GM11168 (cell line): ENCODE data around the gene DPYD.

Source experiments
- in situ Hi-C: fragments of 300-500 bp; cut with MboI; formaldehyde crosslinking; loops from one replicate; pipeline ENCODE4 v1.12.0; 2022; ENCODE audit warnings: low sequenced_read_pairs; ENCODE audit not compliant: unreplicated experiment

The DPYD gene

DNA sequence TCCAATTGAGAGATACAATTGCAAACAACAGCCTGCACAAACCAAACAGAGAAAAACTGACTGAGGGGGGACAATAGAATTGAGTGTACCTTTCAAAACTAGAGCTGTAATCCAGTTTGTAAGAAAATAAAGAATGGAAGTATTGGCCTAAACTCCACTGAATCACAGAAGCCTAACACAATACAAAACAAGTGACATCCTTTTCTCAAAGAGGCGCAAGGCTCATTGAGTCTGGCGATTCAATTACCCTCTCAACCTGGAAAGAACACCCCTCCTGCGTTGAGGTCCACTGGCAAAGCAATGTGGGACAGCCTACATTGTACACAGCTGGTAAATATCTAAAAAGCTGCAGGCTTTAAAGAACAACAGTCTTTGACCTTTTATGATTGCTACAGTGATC, 182.6 kb downstream of the DPYD start:
- in situ Hi-C loops = no loop called here

DNA sequence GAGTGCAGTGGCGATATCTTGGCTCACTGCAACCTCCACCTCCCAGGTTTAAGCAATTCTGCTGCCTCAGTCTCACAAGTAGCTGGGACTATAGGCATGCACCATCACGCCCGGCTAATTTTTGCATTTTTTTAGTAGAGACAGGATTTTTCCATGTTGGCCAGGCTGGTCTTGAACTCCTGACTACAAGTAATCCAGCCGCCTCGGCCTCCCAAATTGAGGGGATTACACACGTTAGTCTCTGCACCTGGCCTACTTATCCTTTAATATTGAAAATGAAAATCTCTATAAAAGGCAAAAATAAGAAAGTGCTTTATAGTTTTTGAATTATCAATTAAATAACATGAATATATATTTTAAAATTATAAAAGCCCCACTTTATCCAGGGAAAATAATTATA, 190.6 kb downstream of the DPYD start:
- in situ Hi-C loops = no loop called here

DNA sequence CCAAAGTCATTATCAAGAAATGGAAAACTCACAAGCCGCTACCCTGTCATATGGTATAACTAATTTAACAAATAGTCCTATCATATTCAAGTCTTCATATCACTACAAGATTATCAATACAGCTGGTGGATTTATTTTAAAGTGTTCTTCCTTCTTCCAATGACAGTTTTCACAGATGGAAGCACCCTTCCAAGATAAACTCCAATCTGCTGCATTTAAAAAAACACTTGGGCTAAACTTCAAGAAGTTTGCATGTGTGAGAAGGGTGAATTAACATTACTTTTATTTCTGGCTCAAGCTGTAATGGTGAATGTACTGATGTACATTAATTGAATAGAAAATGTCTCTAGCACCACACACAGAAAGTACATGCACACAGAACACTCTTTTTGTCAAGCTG, 192.4 kb downstream of the DPYD start:
- in situ Hi-C loops = no loop called here

GRCh38 chr1:97727029-97727428, 193.8 kb downstream of the DPYD start:
- in situ Hi-C loops = no loop called here

DNA sequence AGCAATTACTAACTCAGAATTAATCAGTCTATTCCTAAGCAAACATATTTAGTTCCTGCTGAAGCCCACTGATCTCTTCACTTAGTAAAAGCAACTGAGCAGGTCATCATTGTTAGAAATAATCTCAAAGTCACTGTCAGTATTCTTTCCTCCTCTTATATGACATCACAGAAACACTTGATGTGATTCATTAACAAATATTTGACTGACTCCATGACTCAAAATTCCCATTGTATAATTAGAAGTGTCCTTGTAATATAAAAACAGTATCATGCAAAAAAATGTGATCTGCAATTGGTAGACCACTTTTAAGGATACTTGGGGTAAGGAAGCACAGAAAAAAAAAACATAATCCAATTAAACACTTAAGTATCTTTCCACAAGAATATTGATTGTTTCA, 194.4 kb downstream of the DPYD start:
- in situ Hi-C loops = no loop called here

DNA sequence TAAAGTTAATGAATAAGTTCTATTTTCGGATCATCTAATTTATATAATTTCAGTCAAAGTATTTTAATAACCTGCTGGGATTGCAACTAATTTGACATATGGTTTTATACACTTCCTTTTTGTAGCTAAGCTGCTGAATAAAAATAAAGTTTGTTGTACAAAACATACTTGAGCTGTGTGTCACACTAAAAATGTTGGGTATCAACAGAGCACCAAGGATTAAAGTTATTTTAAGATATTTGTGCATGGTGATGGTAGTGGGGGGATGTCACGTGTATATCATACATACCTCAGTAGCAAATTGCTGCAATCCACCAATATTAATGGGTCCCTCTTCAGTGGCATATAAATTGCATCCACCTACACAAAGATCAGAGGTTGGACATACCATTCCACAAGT, 199.6 kb downstream of the DPYD start:
- in situ Hi-C loops = no loop called here

DNA sequence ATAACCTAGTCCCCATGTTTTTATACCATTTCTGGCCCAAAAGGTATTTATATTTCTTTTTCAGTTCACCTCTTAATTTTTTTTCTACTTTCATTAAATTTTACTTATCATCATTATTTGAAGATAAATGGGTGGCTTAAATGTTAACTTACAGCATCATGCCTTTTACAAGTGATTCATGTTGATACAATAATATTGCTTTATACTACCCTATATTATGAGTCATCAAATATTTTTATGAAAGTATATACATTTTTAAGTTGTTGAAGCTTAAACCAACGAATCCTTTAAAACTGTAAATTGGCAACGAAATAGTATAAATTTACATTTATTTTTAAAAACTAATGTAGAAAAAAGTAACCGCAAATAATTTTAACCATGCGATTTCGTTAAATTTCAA, 207.9 kb downstream of the DPYD start:
- in situ Hi-C loops = no loop called here

DNA sequence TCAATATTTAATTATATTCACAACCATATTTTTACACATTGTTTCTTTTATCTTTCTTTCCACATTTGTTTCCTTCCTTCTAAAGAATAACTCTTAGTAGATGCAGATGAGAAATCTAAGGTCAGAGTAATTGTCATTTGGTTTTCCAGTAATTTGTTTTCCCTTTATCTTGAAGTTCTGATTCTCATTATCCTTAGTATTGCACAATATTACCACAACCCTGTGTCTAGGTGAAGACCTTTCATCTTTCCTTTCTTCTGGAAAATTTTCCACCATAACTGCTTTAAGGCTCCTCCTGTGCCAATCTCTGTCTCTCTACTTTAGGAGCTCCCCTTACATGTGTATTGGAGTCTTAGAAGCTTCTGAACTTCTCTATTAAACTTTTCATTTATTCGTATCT, 209.0 kb downstream of the DPYD start:
- in situ Hi-C loops = no loop called here

- in situ Hi-C loops = no loop called here
These were observed 227.2 kb downstream of the DPYD start for GRCh38 chr1:97693601-97694000.

DNA sequence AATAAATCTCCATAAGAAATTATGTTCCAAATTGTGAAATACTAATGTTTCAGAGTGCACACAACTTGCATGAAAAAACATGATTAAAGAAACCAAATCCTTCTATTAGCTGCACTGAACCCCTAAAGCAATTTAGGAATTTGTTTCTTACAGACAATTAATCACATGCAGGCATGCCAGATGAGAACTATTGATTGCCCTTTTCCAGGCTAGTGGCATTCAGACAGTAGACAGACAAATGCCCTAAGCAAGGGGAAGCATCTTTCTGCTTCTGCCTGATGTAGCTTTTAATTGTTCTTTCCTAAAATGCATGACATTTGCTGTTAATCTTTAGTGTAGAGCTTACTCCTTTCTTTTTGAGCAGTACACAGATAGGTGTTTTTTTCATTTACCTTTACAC, 229.5 kb downstream of the DPYD start:
- in situ Hi-C loops = no loop called here

DNA sequence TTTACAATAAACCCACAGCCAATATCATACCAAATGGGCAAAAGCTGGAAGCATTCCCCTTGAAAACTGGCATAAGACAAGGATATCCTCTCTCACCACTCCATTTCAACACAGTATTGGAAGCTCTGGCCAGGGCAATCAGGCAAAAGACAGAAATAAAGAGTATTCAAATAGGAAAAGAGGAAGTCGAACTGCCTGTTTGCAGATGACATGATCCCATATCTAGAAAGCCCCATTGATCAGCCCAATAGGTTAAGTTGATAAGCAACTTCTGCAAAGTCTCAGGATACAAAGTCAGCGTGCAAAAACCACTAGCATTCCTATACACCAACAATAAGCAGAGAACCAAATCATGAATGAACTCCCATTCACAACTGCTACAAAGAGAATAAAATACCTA, 235.5 kb downstream of the DPYD start:
- in situ Hi-C loops = no loop called here

DNA sequence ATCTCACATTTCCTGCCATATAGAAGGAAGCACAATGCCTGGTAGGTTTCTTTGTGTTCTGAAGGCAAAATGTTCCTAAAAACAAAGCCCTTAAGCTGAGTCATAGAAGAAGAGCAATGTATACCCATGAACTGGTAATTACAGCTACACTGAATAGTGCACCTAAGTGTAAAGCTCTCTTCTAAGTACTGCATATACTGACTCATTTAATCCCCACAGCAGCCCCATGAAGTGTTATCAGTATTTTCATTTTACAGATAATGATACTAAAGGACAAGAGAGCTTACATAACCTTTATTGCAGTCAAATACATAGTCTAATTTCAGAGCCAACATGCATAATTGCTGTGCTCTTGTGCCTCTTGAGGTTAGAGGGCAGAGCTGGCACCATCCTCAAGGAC, 239.9 kb downstream of the DPYD start:
- in situ Hi-C loops = no loop called here

- in situ Hi-C loops = no loop called here
These were observed 240.4 kb downstream of the DPYD start for GRCh38 chr1:97680470-97680869.

DNA sequence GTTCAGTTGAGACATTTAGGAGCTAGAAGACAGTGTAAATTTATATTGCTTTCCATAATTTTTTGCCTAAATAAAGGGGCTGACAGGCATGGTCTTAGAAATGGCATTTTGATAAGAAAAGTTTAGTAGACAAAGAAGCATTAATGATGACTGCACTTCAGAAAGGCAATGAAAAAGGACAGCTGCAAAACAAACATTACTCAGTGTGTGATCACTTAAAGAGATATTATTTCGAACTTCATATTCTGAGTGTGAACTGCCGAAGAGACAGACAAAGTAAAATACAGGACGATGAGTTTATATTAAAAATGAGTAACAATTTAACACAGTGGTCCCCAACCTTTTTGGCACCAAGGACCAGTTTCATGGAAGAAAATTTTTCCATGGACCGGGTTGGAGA, 243.1 kb downstream of the DPYD start:
- in situ Hi-C loops = no loop called here

GRCh38 chr1:97674517-97674916, 246.3 kb downstream of the DPYD start:
- in situ Hi-C loops = no loop called here

- in situ Hi-C loops = no loop called here
These were observed 251.9 kb downstream of the DPYD start for GRCh38 chr1:97668945-97669344.

GRCh38 chr1:97660431-97661105, 260.3 kb downstream of the DPYD start:
- in situ Hi-C loops = no loop called here

DNA sequence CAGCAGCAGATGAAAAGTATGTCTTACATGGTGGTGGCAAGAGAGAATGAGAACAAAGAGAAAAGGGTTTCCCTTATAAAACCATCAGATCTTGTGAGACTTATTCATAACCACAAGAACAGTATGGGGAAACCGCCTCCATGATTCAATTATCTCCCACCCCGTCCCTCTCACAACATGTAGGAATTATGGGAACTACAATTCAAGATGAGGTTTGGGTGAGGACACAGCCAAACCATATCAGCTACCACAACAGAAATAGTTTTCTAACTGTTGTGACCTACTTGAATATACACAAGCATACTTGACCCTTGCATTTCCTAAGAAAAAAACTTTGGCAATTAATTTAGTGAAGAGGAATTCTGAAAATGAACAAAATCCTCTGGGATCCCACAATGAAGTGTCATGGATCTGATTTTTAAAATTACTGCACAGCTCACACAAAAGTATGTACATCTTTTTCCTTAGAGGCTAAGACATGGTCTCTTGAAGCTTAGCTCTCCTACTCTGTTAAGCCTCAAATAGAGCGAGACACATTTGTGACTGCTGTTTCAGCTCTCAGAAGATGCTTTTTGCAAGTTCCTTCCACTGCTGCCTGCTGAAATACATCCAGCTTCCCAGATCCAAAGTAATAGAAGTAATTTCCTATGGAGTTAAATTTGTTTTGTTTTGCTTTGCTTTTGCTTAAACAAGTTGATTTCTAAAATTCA, 265.8 kb downstream of the DPYD start:
- in situ Hi-C loops = no loop called here

GRCh38 chr1:97651250-97651649, 269.6 kb downstream of the DPYD start:
- in situ Hi-C loops = no loop called here

GRCh38 chr1:97649591-97649990, 271.2 kb downstream of the DPYD start:
- in situ Hi-C loops = no loop called here

DNA sequence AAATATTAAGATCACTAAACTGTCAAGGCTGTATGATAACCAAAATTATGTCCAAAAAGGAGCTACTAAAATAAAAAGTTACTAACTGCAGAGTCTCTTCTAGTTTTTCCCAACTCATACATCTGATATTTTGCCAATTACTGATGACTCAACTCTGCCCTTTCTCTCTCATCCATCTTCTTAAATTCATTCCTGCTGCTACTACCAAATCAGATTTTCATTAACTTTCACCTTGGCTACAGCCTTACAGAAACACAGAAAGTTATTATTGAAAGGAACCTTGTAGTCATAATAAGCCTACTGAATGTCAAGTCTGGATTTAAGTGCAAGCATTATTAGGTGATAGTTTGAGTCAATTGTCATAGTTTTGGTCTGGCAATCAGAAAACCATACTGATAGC, 273.1 kb downstream of the DPYD start:
- in situ Hi-C loops = no loop called here

GRCh38 chr1:97646071-97646470, 274.8 kb downstream of the DPYD start:
- in situ Hi-C loops = no loop called here
